Progenitor cell of endocrine pancreas (in vitro differentiated cells): ENCODE data around the gene JUN. TPM values are rescaled to one million over a fixed set of nuclear protein-coding genes. Genes with fewer than 3 reads are reported as not detected.

Source experiments
- DNase-seq: peaks from one replicate; pipeline ENCODE4 v3.0.0; 2021; ENCODE audit warnings: low spot score; ENCODE audit not compliant: unreplicated experiment
- H3K27ac Mint-ChIP-seq: 2 replicates; pipeline ENCODE4 v1.8.0; 2021; ENCODE audit warnings: mild to moderate bottlenecking, moderate library complexity, mixed read lengths
- H3K27me3 Mint-ChIP-seq: 2 replicates; pipeline ENCODE4 v1.8.0; 2021; ENCODE audit warnings: mixed read lengths
- H3K36me3 Mint-ChIP-seq: 2 replicates; pipeline ENCODE4 v1.8.0; 2022; ENCODE audit warnings: mixed read lengths; ENCODE audit not compliant: insufficient read depth
- H3K4me1 Mint-ChIP-seq: 2 replicates; pipeline ENCODE4 v1.8.0; 2021; ENCODE audit warnings: low read depth, mixed read lengths
- H3K4me3 Mint-ChIP-seq: 2 replicates; pipeline ENCODE4 v1.8.0; 2021; ENCODE audit warnings: low read depth, mild to moderate bottlenecking, moderate library complexity, mixed read lengths
- H3K9me3 Mint-ChIP-seq: 2 replicates; pipeline ENCODE4 v1.8.0; 2021; ENCODE audit warnings: low read depth, mixed read lengths
- total RNA-seq: library from RNA; stranded (reverse); gene quantifications from 2 replicates; pipeline ENCODE4 v1.2.1, GENCODE V29; 2021
- TF ChIP-seq, protein P1 (sequence below): fragments of 200-600 bp; sonication (generic); IDR thresholded peaks from one replicate; pipeline ENCODE4 v1.5.0; 2021; ENCODE audit warnings: antibody characterized with exemption, mild to moderate bottlenecking; ENCODE audit not compliant: unreplicated experiment

The JUN gene
- total RNA-seq, 1 donor from 2014 or later: 107 TPM

GRCh38 chr1:58814251-58815068, 30.6 kb upstream of the JUN start:
- peaks cover 2% of the 10 kb centered on the region for H3K27me3 Mint-ChIP-seq
- peaks cover 19% of the 10 kb centered on the region for H3K4me1 Mint-ChIP-seq
- H3K27ac Mint-ChIP-seq: peak overlapping the region; percentile 97
- H3K4me3 Mint-ChIP-seq: peak overlapping the region; percentile 66
- no peaks in the 10 kb centered on the region for H3K36me3 Mint-ChIP-seq
- TF ChIP-seq, protein P1, sequence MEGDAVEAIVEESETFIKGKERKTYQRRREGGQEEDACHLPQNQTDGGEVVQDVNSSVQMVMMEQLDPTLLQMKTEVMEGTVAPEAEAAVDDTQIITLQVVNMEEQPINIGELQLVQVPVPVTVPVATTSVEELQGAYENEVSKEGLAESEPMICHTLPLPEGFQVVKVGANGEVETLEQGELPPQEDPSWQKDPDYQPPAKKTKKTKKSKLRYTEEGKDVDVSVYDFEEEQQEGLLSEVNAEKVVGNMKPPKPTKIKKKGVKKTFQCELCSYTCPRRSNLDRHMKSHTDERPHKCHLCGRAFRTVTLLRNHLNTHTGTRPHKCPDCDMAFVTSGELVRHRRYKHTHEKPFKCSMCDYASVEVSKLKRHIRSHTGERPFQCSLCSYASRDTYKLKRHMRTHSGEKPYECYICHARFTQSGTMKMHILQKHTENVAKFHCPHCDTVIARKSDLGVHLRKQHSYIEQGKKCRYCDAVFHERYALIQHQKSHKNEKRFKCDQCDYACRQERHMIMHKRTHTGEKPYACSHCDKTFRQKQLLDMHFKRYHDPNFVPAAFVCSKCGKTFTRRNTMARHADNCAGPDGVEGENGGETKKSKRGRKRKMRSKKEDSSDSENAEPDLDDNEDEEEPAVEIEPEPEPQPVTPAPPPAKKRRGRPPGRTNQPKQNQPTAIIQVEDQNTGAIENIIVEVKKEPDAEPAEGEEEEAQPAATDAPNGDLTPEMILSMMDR: no peak
- DNase-seq: peak; percentile 18
- no peaks in the 10 kb centered on the region for H3K9me3 Mint-ChIP-seq

- H3K27ac Mint-ChIP-seq: peak overlapping the region; percentile 76
- H3K36me3 Mint-ChIP-seq: no peaks in the 10 kb centered on the region
- no peak for DNase-seq
- peaks cover 21% of the 10 kb centered on the region for H3K4me1 Mint-ChIP-seq
- H3K9me3 Mint-ChIP-seq: no peaks in the 10 kb centered on the region
- H3K27me3 Mint-ChIP-seq: peaks cover 2% of the 10 kb centered on the region
- TF ChIP-seq, protein P1: no peak
- no peak overlapping the region for H3K4me3 Mint-ChIP-seq
Observed at GRCh38 chr1:58813801-58814200, 30.0 kb upstream of the JUN start.

GRCh38 chr1:58813361-58813760, 29.5 kb upstream of the JUN start:
- Mint-ChIP-seq H3K36me3 (no peaks in the 10 kb centered on the region), H3K4me1 (peaks cover 21% of the 10 kb centered on the region), H3K27ac (peak overlapping the region; percentile 76), H3K9me3 (no peaks in the 10 kb centered on the region), H3K27me3 (no peaks in the 10 kb centered on the region), H3K4me3 (no peak overlapping the region)
- no peak for DNase-seq
- TF ChIP-seq, protein P1: no peak

DNA sequence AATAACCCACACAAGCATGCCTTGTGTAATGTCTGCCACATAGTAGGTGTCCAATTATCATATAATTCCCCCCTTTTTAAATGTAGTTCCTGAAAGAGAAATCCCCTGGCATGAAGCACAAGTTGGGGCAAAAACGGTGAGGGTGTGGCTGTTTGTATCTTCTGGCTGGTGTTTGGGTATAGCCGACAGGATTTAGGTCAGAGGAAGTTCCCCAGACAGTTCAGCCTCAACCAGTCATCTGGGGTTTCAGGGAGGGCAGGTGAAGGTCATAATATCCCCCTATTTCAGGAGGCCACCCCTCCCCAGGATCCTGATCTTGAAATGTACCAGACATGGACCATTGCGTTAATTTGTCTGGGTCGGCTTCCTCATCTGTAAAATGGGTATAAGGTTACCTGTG, 29.1 kb upstream of the JUN start:
- Mint-ChIP-seq H3K36me3 (no peaks in the 10 kb centered on the region), H3K4me1 (peaks cover 21% of the 10 kb centered on the region), H3K27ac (no peak overlapping the region), H3K27me3 (no peaks in the 10 kb centered on the region), H3K9me3 (no peaks in the 10 kb centered on the region), H3K4me3 (no peak overlapping the region)
- TF ChIP-seq, protein P1: no peak
- no peak for DNase-seq

DNA sequence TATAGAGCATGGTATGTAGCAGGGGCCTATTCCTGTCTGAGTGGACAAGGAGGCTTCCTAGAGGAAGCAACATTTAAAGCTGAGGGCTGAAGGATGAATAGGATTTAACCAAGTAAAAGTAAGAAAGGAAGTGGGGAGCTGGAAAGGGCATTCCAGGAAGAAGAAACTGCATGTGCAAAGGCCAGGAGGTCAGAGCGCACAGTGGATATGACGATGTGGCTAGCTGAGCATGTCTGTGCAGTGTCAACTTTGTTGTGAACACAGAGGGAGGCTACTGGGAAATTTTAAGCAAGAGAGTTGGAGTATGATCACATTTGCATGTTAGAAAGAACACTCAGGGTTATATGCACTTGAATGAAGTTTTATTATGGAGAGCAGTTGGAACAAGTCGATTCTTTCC, 28.6 kb upstream of the JUN start:
- Mint-ChIP-seq H3K4me3 (no peak overlapping the region), H3K36me3 (no peaks in the 10 kb centered on the region), H3K4me1 (peaks cover 21% of the 10 kb centered on the region), H3K27ac (no peak overlapping the region), H3K27me3 (no peaks in the 10 kb centered on the region), H3K9me3 (no peaks in the 10 kb centered on the region)
- no peak for DNase-seq
- TF ChIP-seq, protein P1: no peak
